Endothelial cell of umbilical vein (primary cell): ENCODE data around the gene OR2AE1. TPM values are rescaled to one million over a fixed set of nuclear protein-coding genes. Genes with fewer than 3 reads are reported as not detected.

Source experiments
- BruUV-seq: library from RNA; stranded (reverse); fragments of 400-500 nt; replicated peaks from 2 replicates; lab custom pipeline; 2021; lab: Mats Ljungman, UMichigan
- CTCF ChIA-PET: fragments of 300-600, 350-600 bp; sonication (Branson Sonifier 250); formaldehyde crosslinking; loops from one replicate; lab custom pipeline; 2021; ENCODE audit warnings: antibody characterized with exemption, inconsistent platforms; lab: Charles Lee
- POLR2A ChIA-PET: fragments of 300-600, 350-600 bp; sonication (Branson Sonifier 250); formaldehyde crosslinking; loops from one replicate; lab custom pipeline; 2021; ENCODE audit warnings: antibody characterized with exemption, inconsistent platforms; lab: Charles Lee
- DNase-seq: peaks from one replicate; pipeline ENCODE4 v3.0.0-alpha.2; 2011; ENCODE audit warnings: low read depth, low spot score
- FAIRE-seq: peaks from 2 replicates; lab custom pipeline; 2011; peaks lifted over from hg19 to GRCh38; lab: Jason Lieb, UNC
- H2AFZ ChIP-seq: 2 replicates; pipeline ENCODE4 v1.6.0; 2012; ENCODE audit warnings: low read depth, low read length, control low read depth, inconsistent platforms
- H3K27ac ChIP-seq: 2 replicates; pipeline ENCODE4 v1.5.1; 2011; ENCODE audit warnings: low read depth, mild to moderate bottlenecking, control low read depth, low read length, moderate library complexity; ENCODE audit not compliant: insufficient read depth
- H3K27me3 ChIP-seq, 2 experiments: 2 replicates each; pipeline versions ENCODE4 v1.6.0 to v1.6.1; 2011; ENCODE audit warnings: low read length in 2 of 2, mixed read lengths in 1 of 2; ENCODE audit not compliant: control insufficient read depth in 2 of 2, insufficient read depth in 2 of 2
- H3K36me3 ChIP-seq, 2 experiments: 2 replicates in 1 of 2; 3 replicates in 1 of 2; pipeline ENCODE4 v1.5.1; 2011; ENCODE audit warnings: low read length in 2 of 2, mild to moderate bottlenecking in 1 of 2, moderate library complexity in 1 of 2; ENCODE audit not compliant: control insufficient read depth in 2 of 2, insufficient read depth in 2 of 2; ENCODE audit errors: extremely low read depth in 1 of 2
- H3K4me1 ChIP-seq: 3 replicates; pipeline ENCODE4 v1.5.1; 2011; ENCODE audit warnings: mild to moderate bottlenecking, low read length; ENCODE audit not compliant: control insufficient read depth, insufficient read depth; ENCODE audit errors: extremely low read depth
- H3K4me2 ChIP-seq: 2 replicates; pipeline ENCODE4 v1.6.1; 2011; ENCODE audit warnings: low read length, control low read depth, mixed read lengths; ENCODE audit not compliant: insufficient read depth
- H3K4me3 ChIP-seq, 3 experiments: fragments of 200-600 bp in 1 of 3; sonication (generic), shearing (Covaris generic) in 1 of 3; replicated peaks in 1 of 3; 2 replicates each; pipeline ENCODE4 v1.5.1; 2011 to 2016; ENCODE audit warnings: control low read depth in 3 of 3, low read length in 3 of 3, mild to moderate bottlenecking in 2 of 3, inconsistent platforms in 1 of 3, low read depth in 1 of 3, moderate library complexity in 1 of 3; ENCODE audit not compliant: insufficient read depth in 1 of 3
- H3K79me2 ChIP-seq: 2 replicates; pipeline ENCODE4 v1.6.0; 2012; ENCODE audit warnings: low read length, inconsistent platforms; ENCODE audit not compliant: control insufficient read depth, insufficient read depth
- H3K9ac ChIP-seq: replicated peaks from 2 replicates; pipeline ENCODE3; 2011; ENCODE audit warnings: low read length, control low read depth; ENCODE audit not compliant: insufficient read depth; ENCODE audit errors: extremely low read depth
- H3K9me1 ChIP-seq: replicated peaks from 3 replicates; pipeline ENCODE4 v1.6.0; 2011; ENCODE audit warnings: mild to moderate bottlenecking, low read length; ENCODE audit not compliant: control insufficient read depth, insufficient read depth; ENCODE audit errors: extremely low read depth
- H3K9me3 ChIP-seq: replicated peaks from 2 replicates; pipeline ENCODE4 v1.5.1; 2012; ENCODE audit warnings: low read length, inconsistent platforms; ENCODE audit not compliant: control insufficient read depth, insufficient read depth
- H4K20me1 ChIP-seq: replicated peaks from 2 replicates; pipeline ENCODE3; 2011; ENCODE audit warnings: mild to moderate bottlenecking, low read length; ENCODE audit not compliant: control insufficient read depth, insufficient read depth; ENCODE audit errors: extremely low read depth
- CTCF ChIP-seq, 2 donors: IDR thresholded peaks; 1 replicate in 1 of 2; 2 replicates in 1 of 2; pipeline ENCODE4 v1.5.1; 2011; ENCODE audit warnings: low read length in 2 of 2, mild to moderate bottlenecking in 2 of 2, moderate library complexity in 2 of 2, control low read depth in 1 of 2, inconsistent platforms in 1 of 2, low read depth in 1 of 2; ENCODE audit not compliant: insufficient read depth in 1 of 2; ENCODE audit errors: extremely low read depth in 1 of 2
- EZH2 ChIP-seq: IDR thresholded peaks from 2 replicates; pipeline ENCODE4 v1.6.1; 2012; ENCODE audit warnings: borderline replicate concordance, low read depth, mild to moderate bottlenecking, moderate library complexity, low read length, inconsistent platforms; ENCODE audit not compliant: severe bottlenecking
- FOS ChIP-seq: IDR thresholded peaks from 2 replicates; pipeline ENCODE4 v1.6.1; 2011; ENCODE audit warnings: mild to moderate bottlenecking, low read length, moderate library complexity, borderline replicate concordance; ENCODE audit not compliant: insufficient read depth
- GATA2 ChIP-seq: IDR thresholded peaks from 2 replicates; pipeline ENCODE4 v1.7.0; 2011; ENCODE audit warnings: low read depth, mild to moderate bottlenecking, moderate library complexity, mixed read lengths, low read length; ENCODE audit not compliant: insufficient read length, insufficient read depth
- JUN ChIP-seq: IDR thresholded peaks from 2 replicates; pipeline ENCODE4 v1.6.1; 2011; ENCODE audit warnings: borderline replicate concordance, low read depth; ENCODE audit not compliant: insufficient read length, insufficient read depth
- MYC ChIP-seq: IDR thresholded peaks from one replicate; pipeline ENCODE4 v1.6.1; 2011; ENCODE audit warnings: mild to moderate bottlenecking, low read depth, low read length
- POLR2A ChIP-seq: IDR thresholded peaks from 2 replicates; pipeline ENCODE4 v1.6.1; 2012; ENCODE audit warnings: low read depth, mild to moderate bottlenecking, control low read depth, low read length
- POLR2AphosphoS5 ChIP-seq: IDR thresholded peaks from 2 replicates; pipeline ENCODE4 v1.6.1; 2012; ENCODE audit warnings: low read depth, mild to moderate bottlenecking, control low read depth, low read length, moderate library complexity; ENCODE audit not compliant: insufficient read depth
- dilution Hi-C: fragments of 300-500 bp; cut with MboI; formaldehyde crosslinking; loops from one replicate; pipeline ENCODE4 v1.15.0; 2019; ENCODE audit warnings: low sequenced_read_pairs; ENCODE audit not compliant: extremely low pct_ligation_motif_present
- intact Hi-C: fragments of 100-400 bp; cut with micrococcal nuclease; formaldehyde crosslinking; loops from one replicate; pipeline ENCODE4 v1.10.0; 2022
- polyA plus RNA-seq, 4 experiments: library from polyadenylated mRNA; depleted of rRNA in 3 of 4; stranded (reverse) in 3 of 4; unstranded in 1 of 4; fragments of >200 nt; gene quantifications; 2 replicates each; pipeline versions ENCODE4 v1.2.1 to v1.2.3, GENCODE V29; 2011 to 2012; ENCODE audit warnings: missing spikeins in 1 of 4
- total RNA-seq: library from RNA; stranded (reverse); gene quantifications from 2 replicates; pipeline ENCODE4 v1.2.3, GENCODE V29; 2021

Gene OR2AE1
- total and polyA plus RNA-seq, 2 donors (not counting 3 experiments of a cell fraction or from before 2014, with no cell fraction given) = 0.18 TPM; not detected in 1

- Histone ChIP-seq H3K4me3 (no peak overlapping the region), H3K9me3 (no peaks in the 10 kb centered on the region), H3K36me3 (peaks cover 12 to 13% of the 10 kb centered on the region in 2 experiments), H2AFZ (no peak overlapping the region), H3K79me2 (no peaks in the 10 kb centered on the region), H3K27ac (no peak overlapping the region), H3K9ac (no peak overlapping the region), H4K20me1 (no peaks in the 10 kb centered on the region), H3K27me3 (no peaks in the 10 kb centered on the region), H3K4me1 (no peaks in the 10 kb centered on the region), H3K9me1 (no peaks in the 10 kb centered on the region), H3K4me2 (no peak overlapping the region)
- FAIRE-seq = no peak
- TF ChIP-seq CTCF (IDR thresholded peaks at IDR 0.05; ENCODE audit: extremely low read depth in 1 of 2, insufficient read depth in 1 of 2, low read depth in 1 of 2, low read length in 2 of 2) = no peak
- no peak for TF ChIP-seq POLR2AphosphoS5
- no peak for TF ChIP-seq POLR2A
- TF ChIP-seq MYC = no peak
- no peak for TF ChIP-seq FOS
- TF ChIP-seq JUN = no peak
- TF ChIP-seq GATA2 = no peak
- TF ChIP-seq EZH2 = no peak
- dilution Hi-C loops = no loop called here
- BruUV-seq = no TSS peak
- DNase-seq = no peak
- intact Hi-C loops = no loop called here
- POLR2A ChIA-PET = interaction anchor here (0.7 kb wide), 1 partner anchor 378 kb away, joined by 3 read pairs; no protein-coding TSS in a partner anchor
- CTCF ChIA-PET = no interaction called here
These were observed 24.7 kb upstream of the OR2AE1 start for GRCh38 chr7:99901581-99901980.
